ENCODE measurements around the gene PRSS53. TPM values are rescaled to one million over a fixed set of nuclear protein-coding genes. Genes with fewer than 3 reads are reported as not detected.

The PRSS53 gene
- total RNA-seq, 1 experiment from 2014 or later: 2.8 TPM

GRCh38 chr16:31038993-31039392, 49.8 kb downstream of the PRSS53 start:
- no peak overlapping the region for H3K9ac ChIP-seq (ENCODE audit: extremely low read depth, insufficient read length, low read length)
- peaks cover 10% of the 10 kb centered on the region for H3K23me2 ChIP-seq (ENCODE audit: insufficient read length, low read depth, low read length, poor library complexity, severe bottlenecking)
- no peak overlapping the region for H2AFZ ChIP-seq (ENCODE audit: low read length)
- H3K9me3 ChIP-seq (ENCODE audit: control insufficient read depth, low read depth, low read length): no peaks in the 10 kb centered on the region
- Mint-ChIP-seq H3K27me3 (ENCODE audit: low read depth) (no peaks in the 10 kb centered on the region), H3K4me1 (peaks cover 3 to 7% of the 10 kb centered on the region in 2 experiments; a peak in 2 of 4 replicates), H3K27ac (peak overlapping the region in 1 of 3 experiments; percentile 52; a peak in 1 of 7 replicates), H3K9me3 (no peaks in the 10 kb centered on the region), H3K36me3 (ENCODE audit: insufficient read depth in 1 of 3, low read depth in 3 of 3) (peaks cover 0 to 13% (median 2%) of the 10 kb centered on the region in 3 experiments; a peak in 3 of 7 replicates), H3K4me3 (no peak overlapping the region)
- no peak overlapping the region for H4K8ac ChIP-seq (replicated peaks; ENCODE audit: insufficient read length, low read depth, low read length)
- WGBS (ENCODE audit: extremely low coverage, insufficient read length, low lambda C conversion rate): no CpG with 5 or more reads among the region's 2 CpGs
- H3K4ac ChIP-seq (ENCODE audit: low read depth, low read length): no peak overlapping the region
- no peak overlapping the region for H3K4me2 ChIP-seq (ENCODE audit: insufficient read depth, insufficient read length, low read length)
- no peak overlapping the region for H2BK120ac ChIP-seq (ENCODE audit: low read depth, low read length, poor library complexity, severe bottlenecking)
- H4K91ac ChIP-seq (ENCODE audit: insufficient read length, low read depth, low read length): no peak overlapping the region
- no peaks in the 10 kb centered on the region for H3K27me3 ChIP-seq (ENCODE audit: insufficient read depth, low read length)
- H2BK15ac ChIP-seq (ENCODE audit: low read depth, low read length): no peak overlapping the region
- no peaks in the 10 kb centered on the region for H3K4me1 ChIP-seq (ENCODE audit: insufficient read depth, low read length)
- H2AK5ac ChIP-seq (ENCODE audit: insufficient read length, low read length): no peak overlapping the region
- H4K20me1 ChIP-seq (ENCODE audit: control insufficient read depth, insufficient read depth, insufficient read length): no peaks in the 10 kb centered on the region
- no peak overlapping the region for H2BK20ac ChIP-seq (ENCODE audit: low read depth, low read length, poor library complexity, severe bottlenecking)
- H3K23ac ChIP-seq (ENCODE audit: insufficient read length, low read depth, low read length): no peak overlapping the region
- H3K79me2 ChIP-seq (ENCODE audit: insufficient read depth, low read length): no peaks in the 10 kb centered on the region
- no peak overlapping the region for H4K5ac ChIP-seq (ENCODE audit: insufficient read length, low read depth, low read length)
- no peak overlapping the region for H2BK5ac ChIP-seq (ENCODE audit: insufficient read length, low read length)
- H3K79me1 ChIP-seq (ENCODE audit: insufficient read depth, low read depth, low read length, poor library complexity, severe bottlenecking): no peaks in the 10 kb centered on the region
- no peak overlapping the region for H3T11ph ChIP-seq (ENCODE audit: low read length)
- TF ChIP-seq CTCF (conservative IDR thresholded peaks at IDR 0.05): no peak
- no peak overlapping the region for H3K14ac ChIP-seq (ENCODE audit: insufficient read depth, low read length)
- H3K27ac ChIP-seq (ENCODE audit: insufficient read length, low read depth, low read length): no peak overlapping the region
- DNase-seq: no peak
- H3K18ac ChIP-seq (ENCODE audit: insufficient read length, low read depth, low read length): no peak overlapping the region
- no peak overlapping the region for H2BK12ac ChIP-seq (ENCODE audit: insufficient read length, low read depth, low read length)
- no peak overlapping the region for H3K56ac ChIP-seq (ENCODE audit: insufficient read length, low read depth, low read length)

All from H9 (cell line).